Cardiac muscle cell (in vitro differentiated cells and primary cell): Measurements from ENCODE around the gene CACNA1S. TPM values are rescaled to one million over a fixed set of nuclear protein-coding genes. Genes with fewer than 3 reads are reported as not detected.

ENCODE experiments used
- DNase-seq, 2 donors: peaks; one replicate each; pipeline versions ENCODE4 v3.0.0 to v3.0.0-alpha.2; 2010 to 2017; ENCODE audit warnings: low read depth in 1 of 2, low spot score in 1 of 2
- H3K27ac ChIP-seq: fragments of 200-600 bp; sonication (generic); 2 replicates; pipeline ENCODE4 v1.5.1; 2016
- H3K27me3 ChIP-seq: fragments of 200-600 bp; sonication (generic); 2 replicates; pipeline ENCODE4 v1.6.0; 2016; ENCODE audit warnings: control low read depth
- H3K36me3 ChIP-seq: fragments of 200-600 bp; sonication (generic); 2 replicates; pipeline ENCODE4 v1.5.1; 2016; ENCODE audit warnings: control low read depth
- H3K4me1 ChIP-seq: fragments of 200-600 bp; sonication (generic); 2 replicates; pipeline ENCODE4 v1.8.1; 2017; ENCODE audit warnings: low read depth, mild to moderate bottlenecking, mixed run types
- H3K4me3 ChIP-seq: fragments of 200-600 bp; sonication (generic); 2 replicates; pipeline ENCODE4 v1.5.1; 2016; ENCODE audit warnings: mild to moderate bottlenecking
- H3K9me3 ChIP-seq: fragments of 200-600 bp; sonication (generic); 2 replicates; pipeline ENCODE4 v1.5.1; 2017; ENCODE audit warnings: low read depth, mild to moderate bottlenecking, control low read depth
- CTCF ChIP-seq: IDR thresholded peaks from 2 replicates; pipeline ENCODE4 v1.5.1; 2012; ENCODE audit warnings: low read depth, mild to moderate bottlenecking, low read length
- polyA plus RNA-seq: library from polyadenylated mRNA; unstranded; fragments of >200 nt; fragmentation: Nextera tagmentation; extraction: Ambion mirVana; gene quantifications from 2 replicates; pipeline ENCODE4 v1.2.1, GENCODE V29; 2016
- total RNA-seq: library from RNA; depleted of rRNA; stranded (reverse); fragments of >200 nt; gene quantifications from 2 replicates; pipeline ENCODE4 v1.2.3, GENCODE V29; 2016

CACNA1S gene
- total and polyA plus RNA-seq, 2 experiments from 2014 or later = 0.30 TPM; not detected in 1

- DNase-seq = peak in 1 of 2 donors; percentile 54
- Histone ChIP-seq H3K36me3 (no peaks in the 10 kb centered on the region), H3K4me3 (no peak overlapping the region), H3K9me3 (no peaks in the 10 kb centered on the region), H3K4me1 (peaks cover 11% of the 10 kb centered on the region), H3K27me3 (peaks cover 16% of the 10 kb centered on the region), H3K27ac (peak overlapping the region; percentile 35)
- TF ChIP-seq CTCF = no peak
Measured at GRCh38 chr1:201127755-201128455, 15.7 kb upstream of the CACNA1S start.

GRCh38 chr1:201126832-201127754 is 14.9 kb upstream of the CACNA1S start, which contains the start of gene ASCL5:
TSS of gene ASCL5 (minus strand) at chr1:201127184. CDS start at chr1:201115372, 11,812 bp downstream.
- no peak for TF ChIP-seq CTCF
- peaks cover 11% of the 10 kb centered on the region for H3K4me1 ChIP-seq
- peaks cover 21% of the 10 kb centered on the region for H3K27me3 ChIP-seq
- no peak within 1 kb of the TSS for H3K4me3 ChIP-seq
- no peaks in the 10 kb centered on the region for H3K9me3 ChIP-seq
- H3K36me3 ChIP-seq = no peaks in the 10 kb centered on the region
- no peak for DNase-seq
- H3K27ac ChIP-seq = peak within 1 kb of the TSS; percentile 35

GRCh38 chr1:201126463-201126831 is 14.2 kb upstream of the CACNA1S start:
- Histone ChIP-seq H3K36me3 (no peaks in the 10 kb centered on the region), H3K4me3 (no peak overlapping the region), H3K27ac (no peak overlapping the region), H3K4me1 (peaks cover 11% of the 10 kb centered on the region), H3K9me3 (no peaks in the 10 kb centered on the region), H3K27me3 (peaks cover 21% of the 10 kb centered on the region)
- DNase-seq = no peak
- no peak for TF ChIP-seq CTCF

- DNase-seq = peak in 1 of 2 donors; percentile 14
- no peak for TF ChIP-seq CTCF
- Histone ChIP-seq H3K4me1 (peaks cover 11% of the 10 kb centered on the region), H3K9me3 (no peaks in the 10 kb centered on the region), H3K36me3 (no peaks in the 10 kb centered on the region), H3K27ac (no peak overlapping the region), H3K4me3 (no peak overlapping the region), H3K27me3 (peaks cover 21% of the 10 kb centered on the region)
Measured at GRCh38 chr1:201125800-201126199, 13.6 kb upstream of the CACNA1S start.

- H3K27me3 ChIP-seq = peaks cover 21% of the 10 kb centered on the region
- DNase-seq = peak in 1 of 2 donors; percentile 13
- H3K27ac ChIP-seq = no peak overlapping the region
- no peak for TF ChIP-seq CTCF
- H3K9me3 ChIP-seq = no peaks in the 10 kb centered on the region
- no peaks in the 10 kb centered on the region for H3K36me3 ChIP-seq
- H3K4me3 ChIP-seq = no peak overlapping the region
- H3K4me1 ChIP-seq = peaks cover 11% of the 10 kb centered on the region
Measured at GRCh38 chr1:201125019-201125418, 12.8 kb upstream of the CACNA1S start.
